GM13976 (cell line): Measurements from ENCODE around the gene PRRX2.
"Not testable (repeated sequence)": the region's sequence is repeated elsewhere in the genome, so short reads cannot be mapped to it uniquely, and the experiment has no call there.

Source experiments
- DNase-seq: peaks from one replicate; pipeline ENCODE4 v3.0.0; 2012; ENCODE audit warnings: low spot score
- in situ Hi-C: fragments of 300-500 bp; cut with MboI; formaldehyde crosslinking; loops from one replicate; pipeline ENCODE4 v1.12.0; 2022; ENCODE audit warnings: low sequenced_read_pairs, mixed read lengths, inconsistent platforms; ENCODE audit not compliant: unreplicated experiment
- TF ChIP-seq, protein P1 (sequence below): IDR thresholded peaks from 2 replicates; pipeline ENCODE4 v1.5.1; 2012; ENCODE audit warnings: borderline replicate concordance, mild to moderate bottlenecking; ENCODE audit not compliant: insufficient read depth; ENCODE audit errors: extremely low read depth, missing control alignments, control extremely low read depth

Gene PRRX2

GRCh38 chr9:129630967-129631673 lies 34.3 kb upstream of the PRRX2 start:
- in situ Hi-C loops, result no loop called here
- DNase-seq, result no peak
- TF ChIP-seq, protein P1, sequence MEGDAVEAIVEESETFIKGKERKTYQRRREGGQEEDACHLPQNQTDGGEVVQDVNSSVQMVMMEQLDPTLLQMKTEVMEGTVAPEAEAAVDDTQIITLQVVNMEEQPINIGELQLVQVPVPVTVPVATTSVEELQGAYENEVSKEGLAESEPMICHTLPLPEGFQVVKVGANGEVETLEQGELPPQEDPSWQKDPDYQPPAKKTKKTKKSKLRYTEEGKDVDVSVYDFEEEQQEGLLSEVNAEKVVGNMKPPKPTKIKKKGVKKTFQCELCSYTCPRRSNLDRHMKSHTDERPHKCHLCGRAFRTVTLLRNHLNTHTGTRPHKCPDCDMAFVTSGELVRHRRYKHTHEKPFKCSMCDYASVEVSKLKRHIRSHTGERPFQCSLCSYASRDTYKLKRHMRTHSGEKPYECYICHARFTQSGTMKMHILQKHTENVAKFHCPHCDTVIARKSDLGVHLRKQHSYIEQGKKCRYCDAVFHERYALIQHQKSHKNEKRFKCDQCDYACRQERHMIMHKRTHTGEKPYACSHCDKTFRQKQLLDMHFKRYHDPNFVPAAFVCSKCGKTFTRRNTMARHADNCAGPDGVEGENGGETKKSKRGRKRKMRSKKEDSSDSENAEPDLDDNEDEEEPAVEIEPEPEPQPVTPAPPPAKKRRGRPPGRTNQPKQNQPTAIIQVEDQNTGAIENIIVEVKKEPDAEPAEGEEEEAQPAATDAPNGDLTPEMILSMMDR, result no peak

DNA sequence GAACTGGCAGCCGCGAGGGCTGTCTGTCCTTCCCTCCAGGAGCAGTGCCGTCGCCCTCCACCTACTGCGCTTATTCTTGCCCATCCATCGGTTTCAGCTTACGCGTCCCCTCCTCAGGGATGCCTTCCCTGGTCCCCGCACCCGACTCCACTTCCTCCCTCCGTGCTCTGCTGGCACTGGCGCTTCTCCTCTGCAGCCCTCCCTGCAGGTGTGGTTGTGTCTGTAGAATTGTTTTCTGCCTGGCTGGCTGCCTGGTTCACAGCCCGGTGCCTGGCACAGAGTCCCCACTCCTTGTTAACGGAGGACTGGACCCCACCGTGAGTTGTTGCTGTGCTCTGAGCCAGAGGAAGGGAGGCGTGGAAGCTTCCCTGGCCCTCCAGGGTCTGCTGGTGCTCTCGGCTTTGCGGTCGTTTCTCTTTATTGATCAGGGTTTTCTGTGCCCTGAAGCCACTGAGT lies 33.7 kb upstream of the PRRX2 start:
- DNase-seq, result no peak
- TF ChIP-seq, protein P1, result no peak
- in situ Hi-C loops, result no loop called here

DNA sequence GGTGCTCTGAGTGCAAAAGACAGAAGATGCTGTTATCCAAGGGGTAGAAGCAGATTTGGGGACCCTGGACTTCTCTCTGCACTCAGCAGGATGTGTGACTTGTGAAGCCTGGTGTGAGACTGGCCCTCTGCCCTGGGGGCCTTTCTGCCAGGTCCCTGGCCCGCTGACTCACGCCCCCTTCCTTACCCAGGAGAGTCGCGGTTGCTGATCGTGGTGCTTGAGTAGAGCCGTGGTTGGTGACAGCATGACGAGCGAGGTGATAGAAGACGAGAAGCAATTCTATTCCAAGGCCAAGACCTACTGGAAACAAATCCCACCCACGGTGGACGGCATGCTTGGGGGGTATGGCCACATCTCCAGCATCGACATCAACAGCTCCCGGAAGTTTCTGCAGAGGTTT lies 33.0 kb upstream of the PRRX2 start:
- TF ChIP-seq, protein P1, result no peak
- in situ Hi-C loops, result no loop called here
- DNase-seq, result no peak

GRCh38 chr9:129633207-129633606 lies 32.2 kb upstream of the PRRX2 start:
- TF ChIP-seq, protein P1, result no peak
- DNase-seq, result no peak
- in situ Hi-C loops, result no loop called here

DNA sequence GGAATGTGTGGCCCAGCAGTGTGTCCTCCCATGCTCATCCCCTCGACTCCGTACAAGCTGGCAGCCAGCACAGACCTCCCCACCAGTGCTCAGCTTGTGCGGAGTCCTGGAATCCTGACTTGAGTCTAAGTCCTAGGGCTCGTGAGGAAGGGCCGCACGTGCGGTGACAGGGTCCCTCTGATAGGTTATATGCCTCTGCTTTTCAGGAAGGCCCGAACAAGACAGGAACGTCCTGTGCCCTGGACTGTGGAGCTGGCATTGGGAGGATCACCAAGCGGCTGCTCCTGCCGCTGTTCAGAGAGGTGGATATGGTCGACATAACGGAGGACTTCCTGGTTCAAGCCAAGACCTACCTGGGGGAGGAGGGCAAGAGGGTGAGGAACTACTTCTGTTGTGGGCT lies 31.6 kb upstream of the PRRX2 start:
- no peak for DNase-seq
- TF ChIP-seq, protein P1, result no peak
- in situ Hi-C loops, result no loop called here

GRCh38 chr9:129635099-129636065 lies 30.1 kb upstream of the PRRX2 start:
- in situ Hi-C loops, result no loop called here
- TF ChIP-seq, protein P1, result no peak
- no peak for DNase-seq

DNA sequence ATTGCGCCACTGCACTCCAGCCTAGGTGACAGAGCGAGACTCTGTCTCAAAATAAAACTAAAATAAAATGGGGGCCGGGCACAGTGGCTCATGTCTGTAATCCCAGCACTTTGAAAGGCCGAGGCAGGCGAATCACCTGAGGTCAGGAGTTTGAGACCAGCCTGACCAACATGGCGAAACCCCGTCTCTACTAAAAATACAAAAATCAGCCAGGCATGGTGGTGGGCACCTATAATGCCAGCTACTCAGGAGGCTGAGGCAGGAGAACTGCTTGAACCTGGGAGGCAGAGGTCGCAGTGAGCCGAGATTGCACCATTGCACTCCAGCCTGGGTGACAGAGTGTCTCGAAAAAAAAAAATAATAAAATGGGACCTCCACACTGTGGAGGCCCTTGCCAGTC lies 29.1 kb upstream of the PRRX2 start:
- DNase-seq, in situ Hi-C loops: not testable (repeated sequence)
